WI38 (cell line): Measurements from ENCODE around the gene MNS1.

Experiments used
- H3K4me3 ChIP-seq: 2 replicates; pipeline ENCODE4 v1.5.1; 2011; ENCODE audit warnings: low read depth, mild to moderate bottlenecking, control low read depth, low read length
- TF ChIP-seq, protein P1 (sequence below): IDR thresholded peaks from 2 replicates; pipeline ENCODE4 v1.5.1; 2012; ENCODE audit warnings: low read depth, mild to moderate bottlenecking, control low read depth, low read length

Gene MNS1

DNA sequence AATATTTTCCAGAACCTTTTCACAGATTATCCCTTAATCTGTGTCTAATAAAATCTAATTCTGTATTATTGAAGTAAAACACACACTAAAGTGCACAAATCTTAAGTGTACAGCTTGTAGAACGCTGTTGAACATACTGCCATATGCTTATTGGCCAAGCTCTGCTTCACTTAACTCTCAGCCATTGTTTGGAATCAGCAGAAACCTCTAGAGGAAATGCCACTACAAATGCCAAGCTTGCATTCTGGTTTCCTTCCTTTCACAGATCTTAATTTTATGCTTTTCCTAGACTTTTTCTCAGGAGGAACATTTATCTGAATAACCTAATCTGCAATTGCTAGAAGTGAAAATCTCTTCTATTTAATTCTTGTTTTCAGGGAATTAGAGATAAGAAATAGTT lies 10.1 kb downstream of the MNS1 start:
- TF ChIP-seq, protein P1, sequence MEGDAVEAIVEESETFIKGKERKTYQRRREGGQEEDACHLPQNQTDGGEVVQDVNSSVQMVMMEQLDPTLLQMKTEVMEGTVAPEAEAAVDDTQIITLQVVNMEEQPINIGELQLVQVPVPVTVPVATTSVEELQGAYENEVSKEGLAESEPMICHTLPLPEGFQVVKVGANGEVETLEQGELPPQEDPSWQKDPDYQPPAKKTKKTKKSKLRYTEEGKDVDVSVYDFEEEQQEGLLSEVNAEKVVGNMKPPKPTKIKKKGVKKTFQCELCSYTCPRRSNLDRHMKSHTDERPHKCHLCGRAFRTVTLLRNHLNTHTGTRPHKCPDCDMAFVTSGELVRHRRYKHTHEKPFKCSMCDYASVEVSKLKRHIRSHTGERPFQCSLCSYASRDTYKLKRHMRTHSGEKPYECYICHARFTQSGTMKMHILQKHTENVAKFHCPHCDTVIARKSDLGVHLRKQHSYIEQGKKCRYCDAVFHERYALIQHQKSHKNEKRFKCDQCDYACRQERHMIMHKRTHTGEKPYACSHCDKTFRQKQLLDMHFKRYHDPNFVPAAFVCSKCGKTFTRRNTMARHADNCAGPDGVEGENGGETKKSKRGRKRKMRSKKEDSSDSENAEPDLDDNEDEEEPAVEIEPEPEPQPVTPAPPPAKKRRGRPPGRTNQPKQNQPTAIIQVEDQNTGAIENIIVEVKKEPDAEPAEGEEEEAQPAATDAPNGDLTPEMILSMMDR: no peak
- H3K4me3 ChIP-seq: no peak overlapping the region

DNA sequence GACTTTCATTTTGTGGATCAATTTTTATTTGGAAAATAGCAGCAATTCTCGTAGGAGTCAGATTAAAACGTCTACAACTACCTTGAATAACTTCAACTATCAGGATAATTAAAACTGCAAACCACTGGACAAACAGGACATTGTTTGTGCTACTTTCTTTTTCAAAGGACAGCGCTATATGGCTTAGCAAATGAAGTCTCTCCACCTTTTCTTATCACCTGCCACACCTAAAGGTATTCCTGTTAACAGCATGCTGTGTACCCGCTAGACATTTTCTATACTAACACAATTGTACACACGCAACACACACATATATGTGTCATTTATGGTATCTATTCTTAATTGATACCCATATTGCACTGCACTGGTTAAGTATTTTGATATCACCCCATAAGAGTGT lies 19.2 kb downstream of the MNS1 start:
- TF ChIP-seq, protein P1: no peak
- no peak overlapping the region for H3K4me3 ChIP-seq

DNA sequence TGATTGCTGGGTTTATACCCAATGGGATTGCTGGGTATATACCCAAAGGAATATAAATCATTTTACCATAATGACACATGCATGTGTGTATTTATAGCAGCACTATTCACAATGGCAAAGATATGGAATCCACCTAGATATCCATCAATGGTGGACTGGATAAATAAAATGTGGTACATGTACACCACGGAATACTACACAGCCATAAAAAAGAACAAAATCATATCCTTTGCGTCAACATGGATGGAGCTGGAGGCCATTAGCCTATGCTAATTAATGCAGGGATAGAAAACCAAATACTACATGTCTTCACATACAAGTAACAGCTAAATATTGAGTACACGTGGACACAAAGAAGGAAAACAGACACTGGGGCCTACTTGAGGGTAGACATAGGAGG lies 22.6 kb downstream of the MNS1 start:
- H3K4me3 ChIP-seq: no peak overlapping the region
- TF ChIP-seq, protein P1: no peak

DNA sequence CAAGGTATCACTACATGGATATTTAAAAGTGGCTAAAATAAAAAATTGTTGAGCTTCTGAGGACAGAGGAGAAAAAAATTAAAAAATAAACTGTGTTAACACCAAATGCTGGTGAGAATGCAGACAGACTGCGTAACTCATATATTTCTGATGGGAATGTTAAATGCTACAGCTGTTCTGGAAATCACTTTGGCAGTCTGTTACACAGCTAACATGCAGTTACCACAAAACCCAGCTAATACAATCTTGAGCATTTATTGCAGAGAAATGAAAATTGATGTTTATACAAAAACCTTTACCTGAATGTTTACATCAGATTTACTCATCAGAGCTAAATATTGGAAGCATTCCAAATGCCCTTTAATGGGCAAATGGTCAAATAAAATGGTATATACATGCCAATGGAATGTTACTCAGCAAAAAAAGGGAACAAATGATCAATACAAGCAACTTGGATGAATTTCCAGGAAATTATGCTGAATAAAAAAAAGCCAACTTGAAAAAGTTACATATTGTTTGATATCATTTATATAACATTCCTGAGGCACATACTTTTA lies 24.6 kb downstream of the MNS1 start:
- TF ChIP-seq, protein P1: no peak
- H3K4me3 ChIP-seq: no peak overlapping the region

DNA sequence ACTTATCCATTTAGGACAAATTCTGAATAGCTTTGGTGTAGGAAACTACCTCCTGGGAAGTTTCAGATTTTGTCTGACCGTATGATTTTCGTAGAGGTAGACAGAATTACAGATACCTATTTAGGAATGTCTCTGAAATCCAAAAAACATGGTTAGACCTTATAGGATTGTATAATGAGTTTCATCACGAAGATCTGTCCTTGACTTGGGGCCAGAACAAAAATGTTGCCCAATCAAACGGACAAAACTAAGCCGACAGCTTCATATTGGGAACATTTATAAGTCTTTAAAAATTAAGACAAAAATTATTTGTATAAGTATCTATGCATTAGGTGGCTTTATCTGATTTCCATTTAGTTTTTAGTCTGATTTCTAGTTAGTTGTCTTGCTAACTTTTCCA lies 32.6 kb downstream of the MNS1 start:
- TF ChIP-seq, protein P1: no peak

DNA sequence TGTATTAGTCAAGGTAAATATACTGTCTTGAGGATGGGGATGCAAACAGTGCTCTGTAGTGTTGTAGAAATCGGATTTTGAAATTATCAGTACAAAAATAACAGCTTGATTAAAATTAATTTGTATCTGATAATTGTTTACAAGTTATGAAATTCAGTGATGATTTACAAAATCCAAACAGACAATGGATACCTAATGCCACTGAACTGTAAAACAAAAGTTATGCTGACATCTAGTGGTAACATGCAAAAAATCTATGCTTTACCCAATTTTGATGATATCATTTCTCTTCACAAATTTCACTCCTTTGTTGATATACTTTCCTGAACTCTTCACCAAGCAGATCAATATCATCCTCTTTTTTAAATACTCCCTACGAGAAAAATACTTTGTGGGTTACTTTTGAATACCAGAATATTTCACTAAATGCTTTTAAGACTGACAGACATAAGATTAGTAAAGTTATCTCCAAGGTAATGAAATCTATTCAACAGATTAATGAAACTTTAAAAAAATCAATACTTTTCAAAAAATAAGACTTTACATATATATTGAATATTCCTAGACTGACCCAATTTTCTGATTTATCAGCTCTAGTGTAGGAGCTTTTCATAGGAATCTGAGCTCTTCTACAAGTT lies 36.0 kb downstream of the MNS1 start:
- TF ChIP-seq, protein P1: no peak
- H3K4me3 ChIP-seq: no peak overlapping the region

More for the DNA sequence above, 32.6 kb downstream of the MNS1 start:
- no peak overlapping the region for H3K4me3 ChIP-seq

DNA sequence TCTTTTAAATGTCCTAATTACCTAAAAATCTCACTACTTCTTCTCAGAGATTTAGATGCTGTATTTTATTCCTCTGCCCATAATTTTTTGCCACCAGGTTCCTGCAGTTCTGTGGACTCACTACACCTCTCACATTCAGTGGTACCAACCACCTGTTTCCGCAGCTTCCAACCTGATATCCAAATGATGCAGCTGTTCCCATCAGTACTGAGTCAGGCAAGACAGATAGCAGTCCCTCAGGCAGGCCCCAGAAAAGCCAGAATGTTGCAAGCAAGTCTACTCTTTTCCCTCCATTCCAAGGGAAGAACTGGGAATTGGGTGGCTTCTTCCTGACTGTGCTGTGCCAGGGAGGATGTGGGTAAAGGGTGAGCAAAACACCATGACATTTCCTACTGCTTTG lies 39.0 kb downstream of the MNS1 start:
- H3K4me3 ChIP-seq: no peak overlapping the region
- TF ChIP-seq, protein P1: no peak
